H1 (cell line): ENCODE measurements around the gene KANTR.

Experiments used
- CTCF ChIP-seq, 3 experiments: IDR thresholded peaks; 1 replicate in 2 of 3; 2 replicates in 1 of 3; pipeline versions ENCODE4 v1.5.1 to v1.6.1; 2011; ENCODE audit warnings: low read length in 3 of 3, mild to moderate bottlenecking in 3 of 3, inconsistent platforms in 2 of 3, low read depth in 1 of 3, moderate library complexity in 1 of 3; ENCODE audit not compliant: insufficient read depth in 1 of 3; ENCODE audit errors: control extremely low read depth in 1 of 3
- RFX5 ChIP-seq: IDR thresholded peaks from 2 replicates; pipeline ENCODE4 v1.6.1; 2011; ENCODE audit warnings: low read depth, low read length, improper control_type of control experiment, borderline replicate concordance

DNA sequence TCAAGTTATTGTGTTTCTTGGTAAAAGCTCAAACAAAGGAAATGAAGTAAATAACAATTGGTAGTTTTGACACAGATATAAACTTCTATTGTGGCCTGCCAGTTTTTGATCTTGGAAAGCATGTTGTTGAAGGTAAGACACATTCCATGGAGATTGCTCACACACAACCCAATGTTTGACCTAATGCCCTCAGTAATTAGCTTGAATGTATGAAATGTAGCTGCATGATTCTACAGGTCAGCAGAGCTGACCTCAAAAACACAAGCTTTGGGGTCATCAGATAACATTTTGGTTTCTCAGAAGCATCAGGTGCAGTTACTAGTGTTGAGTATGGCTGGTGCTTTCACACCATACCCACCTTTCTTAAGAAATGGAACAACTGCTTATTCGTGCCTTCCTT, 28.8 kb upstream of the KANTR start:
- TF ChIP-seq RFX5 = no peak
- TF ChIP-seq CTCF (IDR thresholded peaks at IDR 0.05; ENCODE audit: control extremely low read depth in 1 of 3, insufficient read depth in 1 of 3, low read depth in 1 of 3, low read length in 3 of 3) = no peak
